T-helper 9 cell (primary cell): ENCODE data around the gene GIT2.
"Not testable (repeated sequence)": the region's sequence is repeated elsewhere in the genome, so short reads cannot be mapped to it uniquely, and the experiment has no call there.

ENCODE experiments used
- DNase-seq: peaks from one replicate; pipeline ENCODE4 v3.0.0-alpha.2; 2020

The GIT2 gene

DNA sequence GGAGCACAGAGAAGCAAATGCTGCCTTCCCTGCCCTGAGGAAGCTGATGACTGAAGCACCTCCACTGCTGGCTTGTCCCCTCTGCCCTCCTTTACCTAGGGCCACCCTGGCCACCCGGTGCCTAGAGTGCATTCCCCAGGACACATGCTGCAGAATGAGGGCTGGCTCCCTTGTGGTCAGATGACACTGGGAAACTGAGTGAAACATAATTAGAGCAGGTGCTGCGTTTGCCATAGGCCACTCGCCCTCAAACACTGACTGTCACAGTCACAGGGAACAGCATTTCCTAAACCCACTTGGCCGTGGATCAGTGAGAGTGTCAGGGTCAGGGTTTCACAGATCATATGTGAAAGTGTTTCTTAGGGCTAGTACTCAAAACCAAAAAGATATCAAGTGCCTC is 80.1 kb downstream of the GIT2 start:
- DNase-seq: no peak

DNA sequence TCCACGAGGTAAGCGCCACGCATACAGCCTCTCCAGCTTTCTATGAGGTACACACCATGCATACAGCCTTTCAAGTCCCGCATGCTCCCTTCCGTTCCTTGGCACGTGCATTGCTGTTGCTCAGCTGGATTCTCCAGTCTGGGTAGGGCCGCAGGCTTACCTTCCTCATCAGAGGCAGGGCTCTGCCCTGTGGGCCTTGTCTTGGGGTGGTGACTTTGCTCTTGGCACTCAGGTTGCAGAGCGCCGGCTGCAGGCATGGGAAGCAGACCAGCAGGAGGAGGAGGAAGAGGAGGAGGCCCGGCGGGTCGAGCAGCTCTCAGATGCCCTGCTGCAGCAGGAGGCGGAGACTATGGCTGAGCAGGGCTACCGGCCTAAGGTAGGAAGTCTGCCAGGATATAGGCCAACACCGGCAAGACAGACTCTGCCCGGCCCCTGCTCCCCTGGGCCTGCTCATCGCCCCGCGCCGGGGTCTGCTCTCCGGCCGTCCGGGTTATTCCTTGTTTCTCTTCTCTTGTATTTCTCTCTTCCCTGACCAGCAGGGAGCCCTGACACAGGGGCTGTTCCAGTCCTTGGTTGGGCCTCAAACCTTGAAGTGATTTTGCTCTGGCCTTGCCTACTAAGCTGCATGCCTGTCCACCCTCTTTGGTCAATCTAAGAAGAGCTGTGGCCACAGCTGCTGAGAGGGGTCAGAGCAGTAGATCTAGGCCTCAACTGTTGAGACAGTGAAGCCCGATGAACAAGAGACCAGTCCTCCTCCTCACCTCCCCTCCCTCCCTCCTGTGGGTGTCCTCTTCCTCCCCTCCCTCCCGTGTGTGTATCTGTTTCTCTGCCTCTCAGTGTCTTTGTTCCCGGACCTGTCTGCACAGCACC is 80.8 kb downstream of the GIT2 start:
- no peak for DNase-seq

DNA sequence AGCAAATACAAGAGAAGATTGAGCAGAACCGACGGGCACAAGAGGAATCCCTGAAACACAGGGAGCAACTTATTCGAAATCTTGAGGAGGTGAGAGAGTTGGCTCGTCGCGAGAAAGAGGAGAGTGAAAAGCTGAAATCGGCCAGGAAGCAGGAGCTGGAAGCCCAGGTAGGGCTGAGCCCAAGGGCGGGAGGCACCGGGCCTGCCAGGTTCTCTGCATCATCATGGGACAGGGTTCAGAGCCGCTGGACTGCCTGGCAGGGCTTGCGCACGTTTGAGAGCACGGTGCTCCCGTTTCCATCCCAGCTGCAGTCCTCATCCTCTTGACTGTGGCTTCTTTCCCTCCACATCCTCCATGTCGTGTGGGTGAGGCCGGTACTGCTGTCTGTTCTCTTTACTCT is 81.7 kb downstream of the GIT2 start:
- DNase-seq: no peak

DNA sequence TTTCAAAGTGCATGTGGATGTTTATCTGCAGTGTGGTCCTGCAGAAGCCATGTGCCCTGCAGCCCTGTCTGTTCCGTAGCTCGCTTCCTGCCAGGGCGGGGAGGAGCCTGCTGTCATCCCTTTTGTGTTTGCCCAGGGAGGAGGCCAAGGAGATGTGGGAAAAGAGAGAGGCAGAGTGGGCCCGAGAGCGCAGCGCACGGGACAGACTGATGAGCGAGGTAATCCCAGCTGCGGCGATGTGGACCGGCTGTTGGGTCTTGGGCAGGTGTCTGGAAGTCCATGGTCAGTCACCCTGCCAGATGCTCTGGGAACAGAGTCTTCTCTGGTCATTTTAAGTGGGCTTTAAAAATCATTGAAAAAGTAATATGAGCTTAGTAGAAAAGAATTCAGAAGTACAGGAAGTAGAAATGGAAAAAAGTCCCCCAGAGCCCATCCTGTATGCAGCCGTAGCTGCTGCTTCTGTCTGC is 83.3 kb downstream of the GIT2 start:
- DNase-seq: no peak

DNA sequence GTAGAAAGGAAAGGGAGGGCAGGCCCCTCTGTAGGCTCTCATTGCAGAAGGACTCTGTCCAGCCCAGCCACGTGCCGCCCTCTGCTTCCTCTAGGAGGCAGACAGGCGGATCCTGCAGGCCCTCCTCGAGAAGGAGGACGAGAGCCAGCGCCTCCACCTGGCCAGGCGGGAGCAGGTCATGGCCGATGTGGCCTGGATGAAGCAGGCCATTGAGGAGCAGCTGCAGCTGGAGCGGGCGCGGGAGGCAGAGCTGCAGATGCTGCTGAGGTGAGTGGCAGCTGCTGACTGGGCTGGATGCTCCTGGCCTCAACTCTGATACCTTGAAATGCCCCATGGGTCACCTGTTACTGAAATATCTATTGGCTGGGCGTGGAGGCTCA is 85.2 kb downstream of the GIT2 start:
- no peak for DNase-seq

DNA sequence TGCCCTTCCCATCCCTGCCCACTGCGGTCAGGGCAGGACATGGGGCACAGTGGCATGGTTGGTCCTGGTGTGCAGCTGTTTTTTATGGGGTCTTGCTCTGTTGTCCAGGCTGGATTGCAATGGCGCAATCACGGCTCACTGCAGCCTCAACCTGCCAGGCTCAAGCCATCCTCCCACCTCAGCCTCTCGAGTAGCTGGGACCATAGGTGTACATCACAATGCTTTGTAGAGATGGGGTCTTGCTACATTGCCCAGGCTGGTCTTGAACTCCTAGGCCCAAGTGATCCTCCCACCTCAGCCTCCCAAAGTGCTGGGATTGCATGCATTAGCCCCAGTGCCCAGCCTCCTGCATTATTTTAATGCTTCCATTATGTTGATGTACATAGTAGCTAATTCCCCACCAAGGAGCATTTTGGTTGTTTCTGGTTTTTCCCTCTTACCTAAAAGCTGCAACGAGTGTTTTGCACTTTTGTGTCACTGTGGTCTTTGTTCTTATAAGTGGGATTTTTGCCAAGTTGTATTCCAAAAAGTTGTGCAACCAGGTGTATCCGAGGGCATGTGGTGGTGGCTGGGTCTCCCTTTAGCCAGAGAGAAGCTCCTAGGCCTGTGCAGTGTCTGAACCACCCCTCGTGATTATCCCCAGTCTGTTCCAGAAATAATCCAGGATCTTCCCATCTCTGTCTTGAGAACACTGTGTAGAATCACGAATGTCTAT is 85.8 kb downstream of the GIT2 start:
- DNase-seq: no peak

DNA sequence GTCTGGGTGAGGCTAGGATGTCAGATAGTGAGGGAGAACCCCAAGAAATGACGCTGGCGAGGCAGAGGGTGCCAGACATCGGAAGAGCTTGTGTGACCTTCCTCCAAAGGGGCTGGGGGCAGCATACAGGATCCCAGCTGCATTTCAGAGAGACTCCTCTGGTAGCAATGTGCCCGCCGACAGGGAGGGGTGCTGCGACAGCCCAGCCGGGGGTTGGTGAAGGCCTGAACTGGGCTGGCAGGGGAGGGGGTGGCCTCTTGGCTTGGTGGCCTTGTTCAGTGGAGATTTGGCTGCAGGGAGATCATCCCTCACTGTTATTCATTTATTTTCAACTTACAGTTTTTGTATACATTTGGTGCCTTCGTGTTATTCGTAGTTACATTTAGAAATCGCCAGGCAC is 90.9 kb downstream of the GIT2 start:
- DNase-seq: no peak

DNA sequence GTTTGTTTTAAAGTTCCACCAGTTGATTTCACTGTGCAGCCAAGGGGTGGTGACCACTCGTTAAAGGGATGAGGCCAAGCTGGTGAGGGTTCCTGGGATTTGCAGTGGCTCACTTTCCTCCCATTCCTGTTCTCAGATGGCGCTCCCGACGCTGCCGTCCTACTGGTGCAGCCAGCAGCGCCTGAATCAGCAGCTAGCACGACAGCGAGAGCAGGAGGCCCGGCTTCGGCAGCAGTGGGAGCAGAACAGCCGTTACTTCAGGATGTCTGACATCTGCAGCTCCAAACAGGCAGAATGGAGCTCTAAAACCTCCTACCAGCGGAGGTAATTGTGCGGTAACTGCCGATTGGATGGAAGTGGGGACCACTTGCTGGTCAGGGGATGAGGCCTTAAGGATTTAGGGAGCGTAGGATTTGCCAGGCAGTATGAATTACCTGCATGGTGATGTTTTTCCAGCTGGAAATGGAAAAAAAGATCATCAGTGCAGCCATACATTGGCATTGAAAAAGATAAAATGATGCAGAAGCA is 93.2 kb downstream of the GIT2 start:
- DNase-seq: no peak

DNA sequence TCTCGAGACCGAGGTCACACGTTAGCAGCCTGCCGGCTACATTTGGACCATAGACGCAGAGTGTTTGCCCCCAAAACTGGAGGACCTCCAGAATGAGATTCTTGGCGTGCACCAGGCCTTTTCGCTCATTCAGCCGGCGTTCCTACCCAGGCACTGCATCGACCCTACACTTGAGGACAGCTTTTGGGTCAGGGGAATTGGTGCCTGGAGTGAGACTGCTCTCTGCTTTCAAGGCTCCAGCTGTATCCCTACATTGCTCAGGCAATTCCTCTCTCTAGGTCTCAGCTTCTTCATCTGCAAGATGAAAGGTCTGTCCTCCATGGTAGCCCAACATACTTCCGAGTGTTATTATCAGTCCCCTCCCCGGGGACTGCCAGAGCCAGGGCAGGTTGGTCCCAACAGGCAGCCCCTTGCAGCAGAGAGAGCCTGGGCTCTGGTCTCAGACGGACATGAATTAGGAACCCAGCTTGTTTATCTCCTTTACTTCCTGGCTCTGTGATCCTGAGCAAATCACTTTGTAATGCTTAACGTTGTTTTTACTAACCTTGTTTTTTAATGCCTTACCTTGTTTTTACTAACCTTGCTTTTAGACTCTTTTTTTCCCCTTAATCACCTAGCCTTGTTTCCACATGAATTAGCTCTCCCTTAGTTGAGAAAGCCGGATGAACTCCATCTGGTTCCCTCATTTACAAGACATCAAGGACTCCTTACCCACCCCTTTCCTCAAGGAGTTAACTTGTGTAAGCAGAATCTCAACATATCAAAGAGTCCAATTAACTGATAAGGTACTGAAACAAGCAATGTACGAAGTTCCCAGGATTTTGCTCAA is 95.2 kb downstream of the GIT2 start:
- DNase-seq: no peak

DNA sequence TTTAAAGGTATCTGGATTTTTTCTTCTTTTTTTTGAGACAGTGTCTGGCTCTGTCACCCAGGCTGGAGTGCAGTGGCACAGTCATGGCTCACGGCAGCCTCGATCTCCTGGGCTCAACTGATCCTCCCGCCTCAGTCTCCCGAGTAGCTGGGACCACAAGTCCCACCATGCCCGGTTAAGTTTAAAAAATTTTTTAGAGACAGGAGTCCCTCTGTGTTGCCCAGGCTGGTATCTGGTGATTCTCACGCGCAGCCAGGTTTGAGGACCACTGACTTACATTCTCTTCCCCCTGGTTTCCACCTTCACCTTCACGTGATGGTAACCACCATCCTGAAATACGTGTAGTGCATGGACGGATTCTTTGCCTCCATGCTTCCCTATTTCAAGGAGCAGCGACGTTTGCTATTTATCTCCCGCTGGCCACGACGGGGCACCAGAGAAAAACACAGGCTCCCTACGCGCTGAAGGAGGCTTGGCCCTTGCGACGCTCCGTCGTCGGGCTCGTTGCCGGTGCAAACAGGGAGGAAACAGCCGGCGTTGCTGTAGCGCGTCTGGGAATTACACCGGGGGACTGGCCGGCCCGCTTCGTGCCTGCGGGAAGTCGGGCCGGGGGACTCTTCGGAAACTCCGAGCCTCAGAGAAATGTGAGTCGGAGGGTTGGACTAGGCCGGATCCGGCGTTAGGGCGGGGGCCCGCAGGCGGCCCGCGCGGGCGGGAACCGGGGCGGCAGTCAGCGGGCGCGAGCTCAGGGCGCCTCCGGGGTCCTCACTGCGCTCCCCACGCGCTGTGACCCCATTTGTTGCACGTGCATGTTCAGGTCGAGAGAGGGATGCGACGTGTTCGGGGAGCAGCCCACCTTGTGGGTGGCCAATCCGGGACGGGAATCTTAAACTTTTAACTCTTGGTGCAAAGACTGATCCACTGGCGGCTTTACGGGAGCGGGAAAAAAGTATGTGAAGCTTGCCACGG is 96.1 kb downstream of the GIT2 start, which contains the start of gene TCHP:
Gene TCHP, plus strand, starts transcription at position 492 of the 969 bp plus-strand sequence. CDS start 2,753 bp downstream, outside the sequence.
- peak; percentile 61 for DNase-seq

DNA sequence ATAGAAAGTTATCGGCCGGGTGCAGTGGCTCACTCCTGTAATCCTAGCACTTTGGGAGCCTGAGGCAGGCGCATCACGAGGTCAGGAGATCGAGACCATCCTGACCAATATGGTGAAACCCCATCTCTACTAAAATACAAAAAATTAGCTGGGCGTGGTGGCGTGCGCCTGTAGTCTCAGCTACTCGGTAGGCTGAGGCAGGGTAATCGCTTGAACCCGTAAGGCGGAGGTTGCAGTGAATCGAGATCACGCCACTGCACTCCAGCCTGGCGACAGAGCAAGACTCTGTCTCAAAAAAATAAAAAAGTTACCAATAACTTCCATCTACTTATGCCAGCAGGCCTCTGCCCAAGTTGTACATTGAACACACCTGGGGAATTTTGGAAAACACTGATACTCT is 96.8 kb downstream of the GIT2 start:
- not testable (repeated sequence) for DNase-seq

DNA sequence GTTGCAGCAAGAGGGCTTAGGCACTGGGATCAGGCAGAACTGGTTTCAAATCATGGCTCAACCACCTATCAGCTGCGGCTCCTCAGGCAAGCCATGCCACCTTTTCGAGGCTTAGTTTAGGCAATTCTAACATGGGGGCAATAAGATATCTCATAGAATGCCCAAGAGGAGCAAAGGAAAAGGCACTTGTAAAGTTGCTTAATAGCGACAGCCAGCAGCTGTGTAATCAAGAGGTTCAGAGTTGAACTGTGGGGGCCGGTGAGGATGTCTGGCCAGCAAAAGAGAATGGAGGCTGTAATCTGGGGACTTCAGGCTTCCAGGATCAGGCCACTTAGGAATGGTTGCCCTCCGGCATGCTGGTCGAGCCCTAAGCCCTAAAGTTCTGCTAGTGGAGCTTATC is 99.1 kb downstream of the GIT2 start:
- no peak for DNase-seq

DNA sequence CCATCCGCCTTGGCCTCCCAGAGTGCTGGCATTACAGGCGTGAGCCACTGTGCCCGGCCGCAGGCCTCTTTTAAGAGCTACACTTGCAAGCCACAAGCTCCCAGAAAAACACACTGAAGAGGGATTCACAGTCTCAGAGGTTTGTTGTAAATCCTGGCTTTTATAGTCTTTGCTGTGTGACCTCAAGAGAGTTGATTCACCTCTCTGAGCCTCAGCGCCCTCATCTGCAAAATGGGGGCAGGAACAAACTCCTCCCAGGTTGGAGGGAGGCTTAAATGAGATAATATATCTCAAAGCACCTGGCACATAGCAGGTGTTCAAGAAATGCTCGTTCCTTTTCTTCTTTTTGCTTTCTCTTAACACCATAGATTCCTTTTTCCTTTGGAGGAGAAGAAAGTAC is 100.0 kb downstream of the GIT2 start:
- DNase-seq: no peak

DNA sequence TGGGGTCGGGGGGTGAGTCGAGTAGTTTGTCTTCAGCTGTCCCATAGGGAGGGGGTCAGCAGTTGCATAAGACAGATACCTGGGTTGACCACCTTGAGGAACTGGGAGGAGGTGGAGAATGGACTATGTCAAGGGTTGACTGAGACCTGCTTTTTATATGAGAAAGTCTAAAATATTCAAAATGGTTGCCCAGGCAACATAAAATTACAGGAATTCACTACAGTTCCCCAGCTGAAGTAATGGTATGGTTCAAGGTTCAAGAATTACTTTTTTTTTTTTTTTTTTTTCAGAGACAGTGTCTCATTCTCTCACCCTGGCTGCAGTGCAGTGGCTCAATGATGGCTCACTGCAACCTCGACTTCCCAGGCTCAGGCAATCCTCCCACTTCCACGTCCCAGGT is 101.2 kb downstream of the GIT2 start:
- no peak for DNase-seq

DNA sequence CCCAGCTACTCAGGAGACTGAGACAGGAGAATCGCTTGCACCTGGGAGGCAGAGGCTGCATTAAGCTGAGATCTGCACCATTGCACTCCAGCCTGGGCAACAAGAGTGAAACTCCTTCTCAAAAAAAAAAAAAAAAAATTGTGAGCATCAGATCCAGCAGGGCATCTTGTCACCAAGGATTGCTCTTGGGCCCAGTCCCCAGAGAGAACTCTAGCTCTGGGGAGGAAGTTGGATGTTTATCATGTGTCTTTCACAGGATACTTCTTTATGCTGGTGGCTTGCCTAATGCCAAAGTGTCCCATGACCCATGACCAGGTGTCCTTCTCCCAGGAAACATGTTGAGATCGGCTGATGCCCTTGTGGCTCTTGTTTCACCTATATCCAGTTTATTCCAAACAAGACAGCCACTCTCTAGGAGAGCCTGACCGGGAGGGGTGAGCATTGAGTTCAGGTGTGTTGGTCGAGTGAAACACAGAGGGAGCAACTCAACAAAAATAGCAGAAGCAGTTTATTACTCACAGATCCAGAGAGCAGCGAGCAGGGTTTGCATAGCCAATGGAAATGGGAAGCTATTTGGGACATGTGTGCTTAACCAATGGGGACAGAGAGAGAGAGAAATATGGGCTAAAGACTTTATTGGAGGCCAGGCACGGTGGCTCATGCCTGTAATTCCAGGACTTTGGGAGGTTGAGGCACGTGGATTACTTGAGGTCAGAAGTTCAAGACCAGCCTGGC is 102.7 kb downstream of the GIT2 start:
- DNase-seq: no peak

DNA sequence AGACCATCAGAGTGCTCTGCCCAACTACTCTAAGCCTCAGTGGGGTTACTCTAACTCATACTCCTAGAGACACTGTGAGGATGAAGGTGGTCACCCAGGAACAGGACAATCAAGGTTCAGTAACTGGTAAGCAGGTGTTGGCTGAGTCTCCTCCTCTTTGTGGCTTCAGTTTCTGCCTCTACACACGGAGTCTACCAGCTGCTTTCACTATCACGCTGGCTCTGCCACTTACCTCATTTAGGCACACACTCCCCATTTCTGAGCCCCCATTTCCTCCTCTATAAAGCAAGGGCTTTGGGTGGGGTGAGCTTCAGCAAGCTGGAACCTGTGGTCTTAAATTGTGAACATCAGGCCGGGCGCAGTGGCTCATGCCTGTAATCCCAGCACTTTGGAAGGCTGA is 103.4 kb downstream of the GIT2 start:
- no peak for DNase-seq

DNA sequence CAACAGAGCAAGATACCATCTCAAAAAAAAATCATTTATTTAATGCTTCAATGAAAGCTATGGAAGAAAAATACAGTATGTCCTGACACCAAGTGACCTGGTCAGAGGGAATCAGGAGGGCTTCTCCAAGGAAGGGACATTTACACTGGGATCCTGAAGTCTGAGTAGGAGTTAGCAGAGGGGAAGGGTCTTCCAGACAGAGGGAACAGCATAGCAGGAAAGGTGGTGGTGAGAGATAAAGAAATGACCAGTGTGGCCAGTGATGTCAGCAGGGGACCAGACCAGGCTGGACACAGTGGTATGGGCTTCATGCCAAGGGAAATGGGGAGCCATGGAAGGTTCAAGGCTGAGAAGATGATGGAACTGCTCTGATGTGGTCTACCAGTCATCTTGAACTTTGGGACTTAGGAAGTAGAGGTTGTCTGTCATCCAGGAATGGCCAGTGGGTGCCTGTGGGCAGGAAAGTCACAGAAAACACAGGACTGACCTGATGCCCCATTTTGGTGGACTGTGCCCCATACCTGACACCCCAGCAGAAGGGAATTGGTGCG is 103.9 kb downstream of the GIT2 start:
- no peak for DNase-seq

DNA sequence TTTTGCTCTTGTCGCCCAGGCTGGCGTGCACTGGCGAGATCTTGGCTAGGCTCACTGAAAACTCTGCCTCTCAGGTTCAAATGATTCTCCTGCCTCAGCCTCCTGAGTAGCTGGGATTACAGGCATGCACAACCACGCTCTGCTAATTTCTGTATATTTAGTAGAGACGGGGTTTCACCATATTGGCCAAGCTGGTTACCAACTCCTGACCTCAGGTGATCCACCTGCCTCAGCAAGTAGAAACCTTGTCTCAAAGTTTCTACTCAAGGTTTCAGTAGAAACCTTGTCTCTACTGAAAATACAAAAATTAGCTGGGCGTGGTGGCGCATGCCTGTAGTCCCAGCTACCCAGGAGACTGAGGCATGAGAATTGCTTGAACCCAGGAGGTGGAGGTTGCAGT is 104.4 kb downstream of the GIT2 start:
- not testable (repeated sequence) for DNase-seq

DNA sequence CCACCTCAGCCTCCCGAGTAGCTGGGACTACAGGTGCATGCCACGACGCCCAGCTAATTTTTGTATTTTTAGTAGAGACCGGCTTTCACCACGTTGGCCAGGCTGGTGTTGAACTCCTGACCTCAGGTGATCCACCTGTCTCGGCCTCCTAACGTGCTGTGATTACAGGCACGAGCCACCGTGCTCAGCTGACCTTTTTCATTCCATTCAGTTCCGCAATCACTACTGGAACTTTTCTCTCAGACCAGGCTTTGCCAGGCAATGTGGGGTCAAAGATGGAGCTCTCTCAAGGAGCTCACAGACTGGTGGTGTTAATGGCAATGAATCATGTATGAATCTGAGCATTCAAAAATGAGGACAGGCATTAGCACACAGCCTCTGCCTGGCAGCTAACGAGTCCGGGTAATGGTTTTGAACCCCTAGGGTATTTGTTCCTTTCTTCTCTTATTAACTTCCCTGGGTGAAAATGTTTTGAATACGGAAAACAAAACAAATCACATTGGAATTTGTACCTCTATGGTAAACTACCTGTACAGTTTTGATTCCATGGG is 105.5 kb downstream of the GIT2 start:
- no peak for DNase-seq
